ENCODE measurements around the gene MTARC1.

DNA sequence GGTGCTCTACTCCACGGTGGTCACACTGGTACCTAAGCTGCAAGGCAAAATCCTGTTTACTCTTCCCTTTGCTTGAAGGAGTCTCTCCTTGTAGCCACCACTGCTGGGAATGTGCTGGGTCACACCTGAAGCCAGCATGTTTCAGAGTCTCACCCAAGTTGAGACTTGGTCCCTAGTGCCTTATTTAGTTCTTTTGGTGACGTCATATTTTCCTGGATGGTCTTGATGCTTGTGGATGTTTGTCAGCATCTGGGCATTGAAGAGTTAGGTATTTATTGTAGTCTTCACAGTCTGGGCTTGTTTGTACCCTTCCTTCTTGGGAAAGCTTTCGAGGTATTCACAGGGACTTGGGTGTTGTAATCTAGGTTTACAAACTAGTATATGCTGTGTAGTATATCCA is 44.2 kb upstream of the MTARC1 start:
- TF ChIP-seq GATA3 (IDR thresholded peaks at IDR 0.05; ENCODE audit: low read depth, low read length): no peak
- no peak for TF ChIP-seq GATA2 (IDR thresholded peaks at IDR 0.05; ENCODE audit: low read depth, low read length)
